WI38 (cell line): ENCODE measurements around the gene OSBPL7.

Source experiments
- H3K4me3 ChIP-seq: 2 replicates; pipeline ENCODE4 v1.5.1; 2011; ENCODE audit warnings: low read depth, mild to moderate bottlenecking, control low read depth, low read length
- CTCF ChIP-seq: IDR thresholded peaks from 2 replicates; pipeline ENCODE4 v1.5.1; 2012; ENCODE audit warnings: low read depth, mild to moderate bottlenecking, control low read depth, low read length

The OSBPL7 gene

GRCh38 chr17:47821424-47822391, at the start of gene OSBPL7:
Gene OSBPL7, minus strand, starts transcription at chr17:47821794. Its CDS starts 1,516 bp downstream, at chr17:47820278.
- H3K4me3 ChIP-seq = peak within 1 kb of the TSS; percentile 72
- TF ChIP-seq CTCF = no peak

- no peak for TF ChIP-seq CTCF
- H3K4me3 ChIP-seq = no peak overlapping the region
These were observed 49.5 kb upstream of the OSBPL7 start for GRCh38 chr17:47871048-47871447.

- no peak for TF ChIP-seq CTCF
- no peak overlapping the region for H3K4me3 ChIP-seq
These were observed 48.5 kb upstream of the OSBPL7 start for GRCh38 chr17:47870056-47870455.

GRCh38 chr17:47869114-47869513, 47.5 kb upstream of the OSBPL7 start:
- H3K4me3 ChIP-seq = no peak overlapping the region
- TF ChIP-seq CTCF = no peak

- no peak for TF ChIP-seq CTCF
- H3K4me3 ChIP-seq = no peak overlapping the region
These were observed 46.4 kb upstream of the OSBPL7 start for GRCh38 chr17:47867813-47868533.

- TF ChIP-seq CTCF = no peak
- no peak overlapping the region for H3K4me3 ChIP-seq
These were observed 45.3 kb upstream of the OSBPL7 start for GRCh38 chr17:47866941-47867340.

GRCh38 chr17:47864791-47865216, 43.2 kb upstream of the OSBPL7 start:
- H3K4me3 ChIP-seq = no peak overlapping the region
- TF ChIP-seq CTCF = no peak
